Tibial nerve (tissue), 4 donors: Measurements from ENCODE around the gene ANKRD37. TPM values are rescaled to one million over a fixed set of nuclear protein-coding genes. Genes with fewer than 3 reads are reported as not detected.

Experiments used
- DNase-seq, 2 donors: peaks; one replicate each; pipeline ENCODE4 v3.0.0-alpha.2; 2019; ENCODE audit warnings: low spot score in 2 of 2
- H3K27ac ChIP-seq, 4 donors: fragments of 200-600 bp; sonication (generic) in 3 of 4; one replicate each; pipeline ENCODE4 v1.5.1; 2017 to 2019; ENCODE audit warnings: mild to moderate bottlenecking in 1 of 4
- H3K27me3 ChIP-seq, 2 donors: fragments of 200-600 bp; sonication (generic) in 1 of 2; one replicate each; pipeline versions ENCODE4 v1.5.1 to v1.6.0; 2017 to 2019
- H3K36me3 ChIP-seq, 3 donors: fragments of 200-600 bp; sonication (generic); one replicate each; pipeline ENCODE4 v1.5.1; 2018 to 2019
- H3K4me1 ChIP-seq, 4 donors: fragments of 200-600 bp; sonication (generic) in 3 of 4; one replicate each; pipeline ENCODE4 v1.5.1; 2017 to 2019
- H3K4me3 ChIP-seq, 4 donors: fragments of 200-600 bp; sonication (generic) in 3 of 4; one replicate each; pipeline ENCODE4 v1.5.1; 2017 to 2019; ENCODE audit warnings: mild to moderate bottlenecking in 1 of 4, moderate library complexity in 1 of 4
- H3K9me3 ChIP-seq, 4 donors: fragments of 200-600 bp; sonication (generic) in 3 of 4; one replicate each; pipeline ENCODE4 v1.5.1; 2017 to 2019
- EP300 ChIP-seq, 2 donors: sonication (generic); formaldehyde crosslinking; IDR thresholded peaks; one replicate each; pipeline ENCODE4 v1.6.1; 2017; ENCODE audit warnings: antibody characterized with exemption in 2 of 2, mild to moderate bottlenecking in 1 of 2
- POLR2A ChIP-seq, 2 donors: fragments of 450-650 bp; IDR thresholded peaks; one replicate each; pipeline ENCODE4 v1.6.1; 2017; ENCODE audit warnings: antibody characterized with exemption in 2 of 2, mild to moderate bottlenecking in 2 of 2, moderate library complexity in 2 of 2
- WGBS, 2 donors: methylation state at CpG; one replicate each; pipeline ENCODE4 v1.1.5; 2018; 5-methylcytosine and 5-hydroxymethylcytosine counted together
- small RNA-seq: library from RNA; depleted of rRNA; stranded (forward); fragments of <200 nt; gene quantifications from one replicate; pipeline ENCODE3, GENCODE V24; 2016
- total RNA-seq, 4 donors: library from RNA; depleted of rRNA; stranded (reverse); fragments of >200 nt; gene quantifications; one replicate each; pipeline ENCODE4 v1.1.0, GENCODE V29; 2016
- TF ChIP-seq, protein P1 (sequence below), 5 experiments: fragments of 200-600 bp in 3 of 5; fragments of 450-650 bp in 2 of 5; sonication (generic) in 3 of 5; IDR thresholded peaks; one replicate each; pipeline ENCODE4 v1.5.1; 2016 to 2019; ENCODE audit warnings: antibody characterized with exemption in 5 of 5, mild to moderate bottlenecking in 3 of 5, moderate library complexity in 2 of 5

The ANKRD37 gene
- total RNA-seq, 4 donors from 2014 or later: 9.6 to 38.4 (median 30.6) TPM

DNA sequence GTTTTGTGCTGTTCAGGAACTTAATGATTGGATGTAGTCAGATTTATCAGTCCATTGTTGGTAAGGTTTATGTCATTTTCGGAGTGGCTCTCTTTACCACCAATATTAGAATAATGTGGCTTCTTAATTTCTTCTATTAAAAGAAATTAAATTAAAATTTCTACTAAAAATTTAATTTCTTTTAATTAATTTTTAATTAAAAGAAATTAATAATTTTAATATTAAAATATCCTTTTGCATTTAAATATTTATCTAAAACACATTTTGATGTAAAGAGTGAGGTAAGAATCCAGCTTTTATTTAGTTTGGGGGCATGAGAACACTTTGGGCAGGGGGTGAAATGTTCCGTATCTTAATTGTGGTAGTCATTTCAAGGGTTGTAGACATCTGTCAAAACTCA lies 44.8 kb downstream of the ANKRD37 start:
- WGBS, 2 donors: 94% methylated on average over 2 of the region's 2 CpGs
- TF ChIP-seq EP300 (IDR thresholded peaks at IDR 0.05) (no peak), POLR2A (IDR thresholded peaks at IDR 0.05) (no peak)
- TF ChIP-seq, protein P1, sequence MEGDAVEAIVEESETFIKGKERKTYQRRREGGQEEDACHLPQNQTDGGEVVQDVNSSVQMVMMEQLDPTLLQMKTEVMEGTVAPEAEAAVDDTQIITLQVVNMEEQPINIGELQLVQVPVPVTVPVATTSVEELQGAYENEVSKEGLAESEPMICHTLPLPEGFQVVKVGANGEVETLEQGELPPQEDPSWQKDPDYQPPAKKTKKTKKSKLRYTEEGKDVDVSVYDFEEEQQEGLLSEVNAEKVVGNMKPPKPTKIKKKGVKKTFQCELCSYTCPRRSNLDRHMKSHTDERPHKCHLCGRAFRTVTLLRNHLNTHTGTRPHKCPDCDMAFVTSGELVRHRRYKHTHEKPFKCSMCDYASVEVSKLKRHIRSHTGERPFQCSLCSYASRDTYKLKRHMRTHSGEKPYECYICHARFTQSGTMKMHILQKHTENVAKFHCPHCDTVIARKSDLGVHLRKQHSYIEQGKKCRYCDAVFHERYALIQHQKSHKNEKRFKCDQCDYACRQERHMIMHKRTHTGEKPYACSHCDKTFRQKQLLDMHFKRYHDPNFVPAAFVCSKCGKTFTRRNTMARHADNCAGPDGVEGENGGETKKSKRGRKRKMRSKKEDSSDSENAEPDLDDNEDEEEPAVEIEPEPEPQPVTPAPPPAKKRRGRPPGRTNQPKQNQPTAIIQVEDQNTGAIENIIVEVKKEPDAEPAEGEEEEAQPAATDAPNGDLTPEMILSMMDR (IDR thresholded peaks at IDR 0.05): no peak

DNA sequence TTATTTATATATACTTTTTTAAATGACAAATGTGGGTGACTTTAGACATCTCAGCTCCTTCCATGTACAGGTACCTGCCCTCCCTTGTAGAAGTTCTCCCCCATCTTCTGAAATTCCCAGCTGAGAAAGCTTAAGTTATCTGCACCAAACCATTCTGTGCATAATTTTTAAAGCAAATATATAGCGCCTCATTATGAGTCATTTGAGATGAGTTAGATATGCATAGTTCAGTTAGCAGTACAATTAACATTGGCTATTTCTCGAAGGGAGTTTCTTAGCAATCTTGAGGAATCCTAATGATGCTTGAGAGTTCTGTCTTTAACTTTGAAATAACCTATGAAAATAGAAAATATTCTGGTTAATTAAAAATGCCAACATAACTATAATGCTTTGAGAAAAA lies 48.6 kb downstream of the ANKRD37 start:
- 90 to 97% methylated on average over 2 of the region's 2 CpGs for WGBS, 2 donors
- TF ChIP-seq EP300 (IDR thresholded peaks at IDR 0.05): no peak
- TF ChIP-seq, protein P1 (IDR thresholded peaks at IDR 0.05): no peak
- TF ChIP-seq POLR2A (IDR thresholded peaks at IDR 0.05): no peak
- Histone ChIP-seq H3K27me3 (no peaks in the 10 kb centered on the region), H3K9me3 (no peaks in the 10 kb centered on the region), H3K36me3 (no peaks in the 10 kb centered on the region), H3K4me1 (no peaks in the 10 kb centered on the region), H3K4me3 (no peak overlapping the region), H3K27ac (no peak overlapping the region)
- DNase-seq: no peak

More for the DNA sequence above, 44.8 kb downstream of the ANKRD37 start:
- H3K4me1 ChIP-seq: no peaks in the 10 kb centered on the region
- no peaks in the 10 kb centered on the region for H3K27me3 ChIP-seq
- H3K27ac ChIP-seq: no peak overlapping the region
- H3K9me3 ChIP-seq: no peaks in the 10 kb centered on the region
- no peaks in the 10 kb centered on the region for H3K36me3 ChIP-seq
- H3K4me3 ChIP-seq: no peak overlapping the region
- no peak for DNase-seq

Small RNA genes within 50 kb of the gene (small RNA-seq; reads per million reads assigned to genes)
- gene RF00019: not detected

Other genes with a start within 250 kb of the ANKRD37 start
- 10 to 100 TPM; 30.3 to 44.1 (median 33.3) TPM for gene CFAP97, start 192.8 kb upstream of the ANKRD37 start, total RNA-seq
- gene SNX25, start 187.2 kb upstream of the ANKRD37 start, total RNA-seq: 10 to 100 TPM; 17.7 to 29.4 (median 23.5) TPM
- 1 to 10 TPM; 1.7 to 5.5 (median 3.4) TPM for gene LRP2BP, start 917 bp upstream of the ANKRD37 start, total RNA-seq
- gene UFSP2, start 29.1 kb downstream of the ANKRD37 start, total RNA-seq: 10 to 100 TPM; 19.4 to 35.0 (median 29.2) TPM
- gene CCDC110, start 74.9 kb downstream of the ANKRD37 start, total RNA-seq: under 1 TPM in 2 of 4 donors, not detected in 2; 0.20 to 0.90 TPM
- gene PDLIM3, start 138.7 kb downstream of the ANKRD37 start, total RNA-seq: 10 to 100 TPM; 24.5 to 56.9 (median 45.0) TPM